Pancreas (tissue), 10 donors: ENCODE measurements around the gene SPOCK1. TPM values are rescaled to one million over a fixed set of nuclear protein-coding genes. Genes with fewer than 3 reads are reported as not detected.

Experiments used
- ATAC-seq, 4 donors: fragments of 200-7000 bp; cut with Tn5 transposase; one replicate each; pipeline versions ENCODE4 v1.8.0 to v1.9.1; 2020; ENCODE audit warnings: mild to moderate bottlenecking in 4 of 4, moderate library complexity in 4 of 4
- DNase-seq, 6 donors: peaks; one replicate each; pipeline ENCODE4 v3.0.0-alpha.2; 2020
- FAIRE-seq: peaks from 2 replicates; lab custom pipeline; 2012; peaks lifted over from hg19 to GRCh38; lab: Jason Lieb, UNC
- H3K27ac ChIP-seq, 4 donors: fragments of 200-600 bp; sonication (generic); 1 replicate in 3 of 4; 2 replicates in 1 of 4; pipeline versions ENCODE4 v1.5.0 to v1.8.0; 2020
- H3K27me3 ChIP-seq, 4 donors: fragments of 200-600 bp; one replicate each; pipeline ENCODE4 v1.8.0; 2021
- H3K36me3 ChIP-seq, 3 donors: fragments of 200-600 bp; sonication (generic) in 1 of 3; one replicate each; pipeline versions ENCODE4 v1.5.0 to v1.8.0; 2020 to 2021
- H3K4me1 ChIP-seq, 3 donors: fragments of 200-600 bp; one replicate each; pipeline ENCODE4 v1.8.0; 2021
- H3K4me3 ChIP-seq, 4 donors: fragments of 200-600 bp; sonication (generic) in 2 of 4; one replicate each; pipeline versions ENCODE4 v1.5.0 to v1.8.0; 2020 to 2021
- H3K9me3 ChIP-seq, 4 donors: fragments of 200-600 bp; one replicate each; pipeline ENCODE4 v1.8.0; 2021
- WGBS, 2 donors: extraction: QIAGEN DNeasy Blood & Tissue Kit; methylation state at CpG; one replicate each; pipeline ENCODE4 v1.1.7; 2013; 5-methylcytosine and 5-hydroxymethylcytosine counted together
- intact Hi-C, 3 donors: fragments of 100-400 bp; cut with DNase I; formaldehyde crosslinking; loops; one replicate each; pipeline versions ENCODE4 v1.11.1 to v1.14.2; 2022
- polyA plus RNA-seq, 2 donors: library from polyadenylated mRNA; stranded (reverse); fragments of 200-250 nt; gene quantifications; one replicate each; pipeline ENCODE4 v1.2.3, GENCODE V29; 2013
- total RNA-seq, 6 donors: library from RNA; stranded (reverse); fragmentation: NEBNext Ultra II Directional in 4 of 6; extraction: Animal tissue kit (Norgen Biotek cat#: 25700) in 4 of 6; gene quantifications; one replicate each; pipeline versions ENCODE4 v1.2.1 to v1.2.4, GENCODE V29; 2021 to 2023
- TF ChIP-seq, protein P1 (sequence below), 4 donors: fragments of 200-600 bp; sonication (generic) in 3 of 4; IDR thresholded peaks; one replicate each; pipeline versions ENCODE4 v1.5.0 to v1.8.0; 2021; ENCODE audit warnings: antibody characterized with exemption in 4 of 4
- donor health status: healthy with polysubstance abuse.
- donor health status: DM: no; HTN: no; CAD: no; lungs with moderate emphysema.
- donor health status: DM: no; HTN: no; CAD: no.
- donor health status: control.
- donor health status: control.
- donor health status: Bipolar disorder and iron deficiency.
- donor health status: DM: yes; HTN: yes; CAD: no.
- donor health status: DM: no; HTN: no; CAD: no.
- donor health status: DM: no; HTN: no; CAD: no.
- donor health status: DM: yes; HTN: yes; CAD: no.

Gene SPOCK1
- total and polyA plus RNA-seq, 8 donors: 1.7 to 16.5 (median 5.3) TPM

DNA sequence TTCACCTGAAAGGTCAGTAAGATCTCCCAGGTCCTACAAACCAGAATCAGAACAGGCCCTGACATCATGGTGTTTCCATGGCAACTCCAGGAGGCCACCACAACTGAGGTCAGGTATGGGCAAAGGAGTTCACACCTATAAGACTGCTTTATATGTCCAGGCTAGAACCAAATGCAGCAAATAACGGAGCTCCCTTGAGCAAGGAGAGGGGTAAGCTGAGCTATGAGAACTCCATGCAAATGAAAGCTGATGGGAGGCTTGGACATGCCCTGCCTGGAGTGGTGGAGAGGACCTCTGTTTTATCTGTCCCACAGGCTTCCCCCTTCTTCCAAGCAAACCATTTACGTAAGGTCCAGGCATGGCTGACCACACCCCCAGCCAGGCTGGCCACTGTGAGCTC is 207.7 kb downstream of the SPOCK1 start:
- no peak for ATAC-seq
- H3K27ac ChIP-seq: no peak overlapping the region
- no peaks in the 10 kb centered on the region for H3K27me3 ChIP-seq
- H3K4me3 ChIP-seq: no peak overlapping the region
- no peak for DNase-seq
- TF ChIP-seq, protein P1, sequence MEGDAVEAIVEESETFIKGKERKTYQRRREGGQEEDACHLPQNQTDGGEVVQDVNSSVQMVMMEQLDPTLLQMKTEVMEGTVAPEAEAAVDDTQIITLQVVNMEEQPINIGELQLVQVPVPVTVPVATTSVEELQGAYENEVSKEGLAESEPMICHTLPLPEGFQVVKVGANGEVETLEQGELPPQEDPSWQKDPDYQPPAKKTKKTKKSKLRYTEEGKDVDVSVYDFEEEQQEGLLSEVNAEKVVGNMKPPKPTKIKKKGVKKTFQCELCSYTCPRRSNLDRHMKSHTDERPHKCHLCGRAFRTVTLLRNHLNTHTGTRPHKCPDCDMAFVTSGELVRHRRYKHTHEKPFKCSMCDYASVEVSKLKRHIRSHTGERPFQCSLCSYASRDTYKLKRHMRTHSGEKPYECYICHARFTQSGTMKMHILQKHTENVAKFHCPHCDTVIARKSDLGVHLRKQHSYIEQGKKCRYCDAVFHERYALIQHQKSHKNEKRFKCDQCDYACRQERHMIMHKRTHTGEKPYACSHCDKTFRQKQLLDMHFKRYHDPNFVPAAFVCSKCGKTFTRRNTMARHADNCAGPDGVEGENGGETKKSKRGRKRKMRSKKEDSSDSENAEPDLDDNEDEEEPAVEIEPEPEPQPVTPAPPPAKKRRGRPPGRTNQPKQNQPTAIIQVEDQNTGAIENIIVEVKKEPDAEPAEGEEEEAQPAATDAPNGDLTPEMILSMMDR (IDR thresholded peaks at IDR 0.05): no peak
- H3K9me3 ChIP-seq: no peaks in the 10 kb centered on the region
- intact Hi-C loops: no loop called here
- WGBS, 2 donors: 50 to 78% methylated on average over 2 of the region's 2 CpGs
- H3K36me3 ChIP-seq: no peaks in the 10 kb centered on the region
- no peak for FAIRE-seq
- peaks cover 0 to 8% (median 3%) of the 10 kb centered on the region in 3 donors for H3K4me1 ChIP-seq

DNA sequence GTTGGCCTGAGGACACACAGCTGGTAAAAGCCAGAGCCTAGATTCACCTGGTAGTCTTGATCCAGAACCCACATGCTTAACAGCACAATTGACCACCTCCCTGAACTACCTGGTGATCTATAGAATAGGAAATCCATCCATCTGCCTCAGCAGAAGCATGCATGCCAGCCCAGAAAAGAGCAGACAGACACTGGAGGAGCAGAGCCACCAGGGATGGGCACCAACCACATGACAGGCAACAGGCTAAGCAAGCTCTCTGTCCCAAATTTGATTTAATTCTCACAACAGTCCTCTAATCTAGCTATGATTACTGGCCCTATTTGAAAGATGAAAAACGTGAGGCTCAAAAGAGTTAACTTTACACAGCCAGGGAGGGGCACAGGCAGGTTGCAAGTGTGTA is 208.1 kb downstream of the SPOCK1 start:
- Histone ChIP-seq H3K27ac (no peak overlapping the region), H3K36me3 (no peaks in the 10 kb centered on the region), H3K4me3 (no peak overlapping the region), H3K27me3 (no peaks in the 10 kb centered on the region), H3K9me3 (no peaks in the 10 kb centered on the region), H3K4me1 (peaks cover 0 to 8% (median 3%) of the 10 kb centered on the region in 3 donors)
- FAIRE-seq (no peak), DNase-seq (no peak), ATAC-seq (no peak)
- 80 to 100% methylated on average over 1 of the region's 1 CpG for WGBS, 2 donors
- intact Hi-C loops: no loop called here
- TF ChIP-seq, protein P1 (IDR thresholded peaks at IDR 0.05): no peak

DNA sequence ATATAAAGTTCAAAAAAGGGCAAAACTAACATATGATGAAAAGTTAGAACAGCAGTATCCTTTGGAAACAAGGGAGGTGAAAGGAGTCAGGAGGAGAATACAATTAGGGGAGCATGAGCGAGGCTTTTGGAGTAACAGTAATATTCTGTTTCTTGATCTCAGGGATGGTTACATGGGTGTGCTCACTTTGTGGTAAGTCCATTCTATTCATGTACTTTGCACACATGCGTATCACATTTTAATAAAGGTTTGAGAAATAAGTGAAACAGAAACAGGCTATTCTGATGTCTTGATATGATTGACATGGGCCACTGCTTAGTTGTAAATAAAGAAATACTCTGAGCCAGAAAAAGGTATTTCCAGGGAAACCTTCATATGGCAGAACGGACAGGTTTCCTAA is 208.8 kb downstream of the SPOCK1 start:
- Histone ChIP-seq H3K9me3 (no peaks in the 10 kb centered on the region), H3K27ac (no peak overlapping the region), H3K27me3 (no peaks in the 10 kb centered on the region), H3K4me1 (peaks cover 0 to 8% (median 2%) of the 10 kb centered on the region in 3 donors), H3K4me3 (no peak overlapping the region), H3K36me3 (no peaks in the 10 kb centered on the region)
- intact Hi-C loops: no loop called here
- WGBS, 2 donors: 92% methylated on average over 3 of the region's 3 CpGs
- no peak for ATAC-seq
- no peak for DNase-seq
- FAIRE-seq: no peak
- TF ChIP-seq, protein P1 (IDR thresholded peaks at IDR 0.05): no peak

DNA sequence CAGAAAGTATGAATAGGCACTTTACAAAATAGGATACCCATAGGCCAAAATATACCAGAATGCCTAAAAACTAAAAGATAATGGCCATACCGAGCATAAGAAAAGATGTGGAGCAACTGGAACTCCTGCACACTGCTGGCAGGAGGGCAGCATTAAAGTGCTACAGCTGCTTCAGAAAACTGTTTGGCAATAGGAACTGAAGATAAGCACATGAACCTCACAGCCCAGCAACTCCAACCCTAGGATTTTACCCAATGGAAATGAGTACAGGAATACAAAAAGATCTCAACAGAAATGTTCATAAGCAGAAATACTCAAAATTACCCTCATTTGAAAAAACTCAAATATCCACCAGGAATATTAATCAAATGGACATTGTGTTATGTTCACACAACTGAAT is 209.3 kb downstream of the SPOCK1 start:
- no peak overlapping the region for H3K4me3 ChIP-seq
- H3K36me3 ChIP-seq: no peaks in the 10 kb centered on the region
- intact Hi-C loops: no loop called here
- ATAC-seq (peak in 2 of 4 donors; percentile 36 to 50), DNase-seq (no peak), FAIRE-seq (no peak)
- 50 to 79% methylated on average over 1 of the region's 1 CpG for WGBS, 2 donors
- H3K27me3 ChIP-seq: no peaks in the 10 kb centered on the region
- no peak overlapping the region for H3K27ac ChIP-seq
- TF ChIP-seq, protein P1 (IDR thresholded peaks at IDR 0.05): no peak
- H3K9me3 ChIP-seq: no peaks in the 10 kb centered on the region
- peaks cover 0 to 8% (median 0%) of the 10 kb centered on the region in 3 donors for H3K4me1 ChIP-seq

DNA sequence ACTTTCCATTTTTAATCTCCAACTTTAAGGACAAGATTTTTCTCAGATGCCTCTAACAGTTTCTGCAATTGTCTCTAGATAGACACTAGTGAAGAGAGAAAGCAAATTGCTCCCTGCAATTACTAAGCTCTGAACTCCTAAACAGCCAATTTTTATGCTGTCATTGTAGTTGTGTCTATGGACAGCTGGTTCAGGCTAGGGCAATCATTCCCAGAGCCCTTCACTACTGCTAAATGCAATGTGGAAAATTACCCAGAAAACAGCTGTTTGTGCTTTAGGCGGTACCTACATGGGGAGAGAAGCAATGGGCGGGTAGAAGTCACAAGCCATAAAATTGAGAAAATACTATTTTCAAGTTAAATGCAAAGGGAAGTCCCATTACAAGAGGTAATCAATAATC is 211.6 kb downstream of the SPOCK1 start:
- Histone ChIP-seq H3K27me3 (no peaks in the 10 kb centered on the region), H3K4me1 (peaks cover 0 to 3% (median 0%) of the 10 kb centered on the region in 3 donors), H3K4me3 (no peak overlapping the region), H3K27ac (no peak overlapping the region), H3K36me3 (no peaks in the 10 kb centered on the region), H3K9me3 (no peaks in the 10 kb centered on the region)
- DNase-seq (no peak), FAIRE-seq (no peak), ATAC-seq (no peak)
- TF ChIP-seq, protein P1 (IDR thresholded peaks at IDR 0.05): no peak
- WGBS, 2 donors: 92 to 98% methylated on average over 2 of the region's 2 CpGs
- intact Hi-C loops: no loop called here
